OCI-LY3 (cell line): ENCODE results near the gene SCIN.

Experiments
- H2AFZ ChIP-seq: fragments of 200-600, 300-600 bp; shearing (Covaris generic); 2 replicates; pipeline ENCODE4 v1.6.0; 2014; ENCODE audit warnings: antibody characterized with exemption, low read depth, low read length
- H3K27ac ChIP-seq: fragments of 200-600, 300-600 bp; sonication (generic); 2 replicates; pipeline ENCODE4 v1.5.1; 2014; ENCODE audit warnings: mild to moderate bottlenecking, low read length, moderate library complexity, mixed read lengths
- H3K27me3 ChIP-seq: fragments of 200-600, 300-600 bp; sonication (generic); 2 replicates; pipeline ENCODE4 v1.6.1; 2014; ENCODE audit warnings: low read depth, low read length, mixed read lengths
- H3K36me3 ChIP-seq: fragments of 200-600, 300-600 bp; sonication (generic); replicated peaks from 2 replicates; pipeline ENCODE3; 2014; ENCODE audit warnings: low read depth, low read length, mixed read lengths
- H3K4me1 ChIP-seq: fragments of 300-600, 200-600 bp; sonication (generic); 2 replicates; pipeline ENCODE4 v1.6.1; 2014; ENCODE audit warnings: low read length, mixed read lengths
- H3K4me2 ChIP-seq: fragments of 200-600, 300-600 bp; sonication (generic); 2 replicates; pipeline ENCODE4 v1.6.1; 2014; ENCODE audit warnings: low read length, mixed read lengths
- H3K4me3 ChIP-seq: fragments of 300-600, 200-600 bp; sonication (generic); 2 replicates; pipeline ENCODE4 v1.5.1; 2014; ENCODE audit warnings: antibody characterized with exemption, mild to moderate bottlenecking, low read length, moderate library complexity
- H3K79me2 ChIP-seq: fragments of 300-600, 200-600 bp; shearing (Covaris generic); 2 replicates; pipeline ENCODE4 v1.6.1; 2014; ENCODE audit warnings: mild to moderate bottlenecking, low read length, mixed read lengths
- H3K9ac ChIP-seq: fragments of 300-600, 200-600 bp; shearing (Covaris generic); 2 replicates; pipeline ENCODE4 v1.6.0; 2014; ENCODE audit warnings: mild to moderate bottlenecking, low read length, moderate library complexity
- H3K9me3 ChIP-seq: fragments of 200-600, 300-600 bp; shearing (Covaris generic); 2 replicates; pipeline ENCODE4 v1.6.1; 2014; ENCODE audit warnings: low read length, mixed read lengths; ENCODE audit not compliant: insufficient read depth
- H4K20me1 ChIP-seq: fragments of 200-600, 300-600 bp; sonication (generic); 2 replicates; pipeline ENCODE4 v1.6.1; 2016; ENCODE audit warnings: low read length, mixed read lengths; ENCODE audit not compliant: insufficient read depth
- CTCF ChIP-seq: fragments of 200-600, 300-600 bp; sonication (generic); IDR thresholded peaks from 2 replicates; pipeline ENCODE4 v1.5.1; 2014; ENCODE audit warnings: antibody characterized with exemption, low read length, low read depth
- EZH2phosphoT487 ChIP-seq: fragments of 200-600 bp; shearing (Covaris generic); IDR thresholded peaks from 2 replicates; pipeline ENCODE4 v1.6.1; 2018; ENCODE audit warnings: antibody characterized with exemption, mixed run types, low read depth

The SCIN gene

GRCh38 chr7:12570168-12570533, 369 bp upstream of the SCIN start:
- Histone ChIP-seq H3K4me2 (no peak overlapping the region), H3K27me3 (no peaks in the 10 kb centered on the region), H3K36me3 (no peaks in the 10 kb centered on the region), H3K9me3 (no peaks in the 10 kb centered on the region), H4K20me1 (no peaks in the 10 kb centered on the region), H3K4me1 (peaks cover 40% of the 10 kb centered on the region), H3K4me3 (no peak overlapping the region), H2AFZ (no peak overlapping the region), H3K79me2 (no peaks in the 10 kb centered on the region), H3K9ac (no peak overlapping the region), H3K27ac (no peak overlapping the region)
- no peak for TF ChIP-seq EZH2phosphoT487
- TF ChIP-seq CTCF, result no peak

- TF ChIP-seq EZH2phosphoT487 (no peak), CTCF (no peak)
- H3K79me2 ChIP-seq, result no peaks in the 10 kb centered on the region
- peaks cover 26% of the 10 kb centered on the region for H3K4me1 ChIP-seq
- H3K27ac ChIP-seq, result no peak overlapping the region
- no peak overlapping the region for H3K4me3 ChIP-seq
- no peak overlapping the region for H3K9ac ChIP-seq
- no peaks in the 10 kb centered on the region for H3K36me3 ChIP-seq
- H3K27me3 ChIP-seq, result no peaks in the 10 kb centered on the region
- H3K9me3 ChIP-seq, result no peaks in the 10 kb centered on the region
- no peak overlapping the region for H2AFZ ChIP-seq
- H4K20me1 ChIP-seq, result no peaks in the 10 kb centered on the region
- no peak overlapping the region for H3K4me2 ChIP-seq
Observed at GRCh38 chr7:12571691-12572090, 1.2 kb downstream of the SCIN start.

GRCh38 chr7:12572941-12573575, 2.5 kb downstream of the SCIN start:
- no peak for TF ChIP-seq CTCF
- TF ChIP-seq EZH2phosphoT487, result no peak
- Histone ChIP-seq H3K4me3 (no peak overlapping the region), H3K9ac (no peak overlapping the region), H4K20me1 (no peaks in the 10 kb centered on the region), H3K9me3 (no peaks in the 10 kb centered on the region), H3K27me3 (no peaks in the 10 kb centered on the region), H3K27ac (no peak overlapping the region), H2AFZ (peak overlapping the region; percentile 47; the same call in 1 of the 2 replicates), H3K4me1 (peaks cover 13% of the 10 kb centered on the region), H3K4me2 (peak overlapping the region; percentile 33; the same call in 1 of the 2 replicates), H3K36me3 (no peaks in the 10 kb centered on the region), H3K79me2 (no peaks in the 10 kb centered on the region)

DNA sequence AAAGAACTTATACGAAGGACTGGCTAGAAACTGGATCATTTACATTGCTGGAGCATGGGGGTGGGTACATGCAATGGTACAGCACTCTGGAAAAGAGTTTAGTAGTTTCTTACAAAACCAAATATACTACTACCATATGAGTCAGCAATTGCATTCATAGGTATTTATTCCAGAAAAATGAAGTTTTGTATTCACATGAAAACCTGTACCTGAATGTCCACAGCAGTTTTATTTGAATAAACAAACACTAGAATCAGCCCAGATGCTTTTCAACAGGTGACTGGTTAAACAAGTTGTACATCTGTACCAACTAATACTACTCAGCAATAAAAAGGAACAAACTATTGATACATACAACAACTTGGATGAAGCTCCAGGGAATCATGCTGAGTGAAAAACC, 3.4 kb downstream of the SCIN start:
- Histone ChIP-seq H3K27me3 (no peaks in the 10 kb centered on the region), H3K9ac (no peak overlapping the region), H3K9me3 (no peaks in the 10 kb centered on the region), H3K4me1 (peaks cover 11% of the 10 kb centered on the region), H3K36me3 (no peaks in the 10 kb centered on the region), H4K20me1 (no peaks in the 10 kb centered on the region), H3K4me3 (no peak overlapping the region), H3K27ac (no peak overlapping the region), H3K4me2 (no peak overlapping the region), H2AFZ (no peak overlapping the region), H3K79me2 (no peaks in the 10 kb centered on the region)
- no peak for TF ChIP-seq CTCF
